GM21825 (cell line): ENCODE results near the gene RPUSD3.
A peak's percentile ranks its signal among the peaks of the same experiment; 100 is the strongest.
"Not testable (repeated sequence)": the region's sequence is repeated elsewhere in the genome, so short reads cannot be mapped to it uniquely, and the experiment has no call there.

ENCODE experiments used
- ATAC-seq: cut with Tn5 transposase; IDR thresholded peaks from one replicate; pipeline ENCODE4 v1.9.1; 2021; ENCODE audit warnings: mild to moderate bottlenecking, moderate library complexity; ENCODE audit not compliant: unreplicated experiment

RPUSD3 gene

GRCh38 chr3:9843715-9844438, at the start of gene RPUSD3:
Gene RPUSD3 (minus strand): TSS chr3:9844008. CDS start chr3:9843990, 18 bp downstream.
- ATAC-seq: peak; percentile 97

GRCh38 chr3:9891072-9891622, 47.3 kb upstream of the RPUSD3 start:
- ATAC-seq: no peak

- ATAC-seq: peak; percentile 80
These were observed 46.7 kb upstream of the RPUSD3 start, which contains the start of gene JAGN1 for GRCh38 chr3:9890249-9891071. Gene JAGN1 (plus strand): TSS chr3:9890610. CDS start chr3:9890723, 113 bp downstream.

- ATAC-seq: no peak
These were observed 45.6 kb upstream of the RPUSD3 start for GRCh38 chr3:9889405-9889804.

GRCh38 chr3:9888540-9888939, 44.7 kb upstream of the RPUSD3 start:
- ATAC-seq: no peak

GRCh38 chr3:9887480-9887879, 43.7 kb upstream of the RPUSD3 start:
- ATAC-seq: no peak

- no peak for ATAC-seq
These were observed 42.5 kb upstream of the RPUSD3 start for GRCh38 chr3:9886328-9886727.

GRCh38 chr3:9884555-9885165, 40.9 kb upstream of the RPUSD3 start:
- no peak for ATAC-seq

GRCh38 chr3:9883706-9884554, 40.1 kb upstream of the RPUSD3 start:
- ATAC-seq: no peak

GRCh38 chr3:9881441-9881840, 37.6 kb upstream of the RPUSD3 start:
- ATAC-seq: no peak

- no peak for ATAC-seq
These were observed 36.2 kb upstream of the RPUSD3 start, which contains the start of gene CIDEC for GRCh38 chr3:9879830-9880549. Gene CIDEC (minus strand): TSS chr3:9880253. CDS start chr3:9878486, 1,767 bp downstream.

GRCh38 chr3:9878700-9879099, 34.9 kb upstream of the RPUSD3 start:
- no peak for ATAC-seq

- no peak for ATAC-seq
These were observed 33.2 kb upstream of the RPUSD3 start for GRCh38 chr3:9876991-9877390.

- not testable (repeated sequence) for ATAC-seq
These were observed 32.4 kb upstream of the RPUSD3 start for GRCh38 chr3:9876255-9876654.

GRCh38 chr3:9875448-9875847, 31.6 kb upstream of the RPUSD3 start:
- no peak for ATAC-seq

GRCh38 chr3:9872067-9872466, 28.3 kb upstream of the RPUSD3 start:
- not testable (repeated sequence) for ATAC-seq

- ATAC-seq: no peak
These were observed 27.2 kb upstream of the RPUSD3 start for GRCh38 chr3:9870978-9871377.

GRCh38 chr3:9869955-9870354, 26.1 kb upstream of the RPUSD3 start:
- ATAC-seq: no peak

- ATAC-seq: no peak
These were observed 23.3 kb upstream of the RPUSD3 start for GRCh38 chr3:9867106-9867505.

- no peak for ATAC-seq
These were observed 22.8 kb upstream of the RPUSD3 start for GRCh38 chr3:9866639-9867038.
